HG02642 (cell line): ENCODE data around the gene RNF144B.

ENCODE experiments used
- ATAC-seq: cut with Tn5 transposase; IDR thresholded peaks from one replicate; pipeline ENCODE4 v1.9.1; 2021; ENCODE audit warnings: mild to moderate bottlenecking; ENCODE audit not compliant: unreplicated experiment, poor library complexity

Gene RNF144B

DNA sequence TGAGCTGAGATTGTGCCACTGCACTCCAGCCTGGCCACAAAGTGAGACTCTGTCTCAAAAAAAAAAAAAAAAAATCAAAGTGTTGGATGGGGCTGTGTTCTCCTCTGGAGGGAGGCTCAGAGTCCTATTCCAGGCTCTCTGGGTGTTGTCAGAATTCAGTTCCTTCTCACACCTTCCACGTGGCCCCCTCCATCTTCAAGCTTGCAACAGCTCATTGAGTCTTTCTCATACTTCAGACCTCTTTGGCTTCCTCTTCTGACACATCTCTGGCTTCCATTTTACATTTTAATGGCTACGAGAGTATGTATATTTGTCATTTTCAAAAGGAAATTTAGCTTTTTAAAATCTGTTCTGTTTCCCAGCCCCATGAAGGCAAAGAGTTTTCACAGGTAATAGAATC is 85.8 kb downstream of the RNF144B start:
- no peak for ATAC-seq

DNA sequence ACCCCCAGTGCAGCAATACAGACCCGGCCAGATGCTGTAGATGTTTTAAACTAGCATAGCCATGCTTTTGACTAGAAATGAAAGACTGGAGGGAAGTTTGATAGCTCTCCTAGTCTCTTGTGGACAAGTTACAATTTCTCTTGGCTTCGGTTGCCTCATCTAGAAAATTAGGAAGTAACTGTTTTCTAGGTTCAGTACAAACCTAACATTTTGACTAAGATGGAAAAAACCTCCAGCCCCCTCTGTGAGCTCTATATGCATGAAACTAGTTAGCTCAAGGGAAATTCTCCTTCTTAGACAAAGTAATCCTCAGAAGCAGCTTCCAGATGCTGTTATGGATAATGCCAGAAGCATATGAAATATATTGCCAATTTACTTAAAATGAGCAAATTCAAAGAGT is 86.6 kb downstream of the RNF144B start:
- ATAC-seq = peak; percentile 68

DNA sequence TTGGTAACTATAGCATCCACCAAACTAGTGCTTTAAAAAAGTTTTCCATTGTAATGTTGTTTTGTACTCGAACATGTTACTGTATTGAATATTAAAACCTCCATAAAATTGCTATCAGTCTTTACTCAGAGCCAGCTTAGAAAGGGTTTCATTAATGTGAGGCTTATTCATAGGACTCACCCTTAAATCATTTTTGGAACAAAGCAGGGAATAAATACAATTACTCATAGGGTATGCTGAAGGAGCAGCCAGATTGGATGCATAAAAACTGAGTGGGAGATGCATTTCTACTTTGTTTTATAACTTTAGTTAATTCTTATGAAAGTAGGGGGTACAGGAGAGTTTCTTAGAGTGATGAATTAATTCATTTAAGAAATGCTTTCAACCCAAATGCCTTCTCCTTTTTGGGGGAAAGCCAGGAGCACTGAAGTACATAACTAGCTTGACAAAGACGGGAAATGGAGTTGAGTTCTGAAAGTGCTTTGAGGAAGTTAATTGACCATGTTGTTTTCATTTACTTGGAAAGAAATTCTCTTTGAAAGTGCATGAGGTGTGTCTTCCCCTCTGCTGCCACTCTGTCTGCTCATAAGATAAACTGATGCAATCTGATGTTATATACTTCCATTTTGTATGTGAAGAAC is 90.3 kb downstream of the RNF144B start:
- ATAC-seq = no peak

DNA sequence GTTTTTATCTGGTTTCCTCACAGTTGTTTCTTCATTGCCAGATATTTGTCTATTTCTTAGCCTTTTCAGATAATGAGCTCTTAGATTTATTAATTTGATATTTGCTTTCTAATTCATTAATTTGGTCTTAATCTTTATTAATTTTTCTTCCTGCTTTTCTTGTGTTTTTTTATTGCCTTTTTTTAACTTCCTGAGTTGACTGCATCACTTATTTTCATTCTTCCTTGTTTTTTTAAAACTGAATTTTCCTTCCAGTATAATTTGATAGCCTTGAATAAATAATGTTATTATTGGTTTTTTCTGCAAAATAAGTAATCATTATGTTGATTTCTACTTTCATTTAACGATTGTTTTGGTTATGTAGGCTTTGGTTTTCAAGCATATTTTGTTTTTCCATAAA is 91.5 kb downstream of the RNF144B start:
- no peak for ATAC-seq

DNA sequence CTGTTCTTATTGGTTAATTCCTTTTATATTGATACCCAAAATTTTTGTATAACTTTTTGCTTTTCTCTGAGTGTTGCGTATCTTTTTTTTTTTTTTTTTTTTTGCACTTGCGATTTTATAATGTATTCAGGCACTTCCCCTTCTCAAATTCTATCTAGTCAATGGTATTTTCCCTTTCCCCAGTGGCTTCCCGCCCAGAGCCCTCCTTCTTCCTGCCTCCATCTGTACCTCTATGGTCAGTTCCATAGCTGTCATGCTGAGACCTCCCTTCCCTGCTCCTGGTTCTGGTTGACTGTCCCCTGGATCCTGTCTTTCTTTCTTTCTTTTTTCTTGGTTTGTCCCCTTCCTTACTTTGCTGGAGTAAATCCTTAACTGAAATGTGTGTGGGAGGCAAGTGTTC is 94.7 kb downstream of the RNF144B start:
- no peak for ATAC-seq

DNA sequence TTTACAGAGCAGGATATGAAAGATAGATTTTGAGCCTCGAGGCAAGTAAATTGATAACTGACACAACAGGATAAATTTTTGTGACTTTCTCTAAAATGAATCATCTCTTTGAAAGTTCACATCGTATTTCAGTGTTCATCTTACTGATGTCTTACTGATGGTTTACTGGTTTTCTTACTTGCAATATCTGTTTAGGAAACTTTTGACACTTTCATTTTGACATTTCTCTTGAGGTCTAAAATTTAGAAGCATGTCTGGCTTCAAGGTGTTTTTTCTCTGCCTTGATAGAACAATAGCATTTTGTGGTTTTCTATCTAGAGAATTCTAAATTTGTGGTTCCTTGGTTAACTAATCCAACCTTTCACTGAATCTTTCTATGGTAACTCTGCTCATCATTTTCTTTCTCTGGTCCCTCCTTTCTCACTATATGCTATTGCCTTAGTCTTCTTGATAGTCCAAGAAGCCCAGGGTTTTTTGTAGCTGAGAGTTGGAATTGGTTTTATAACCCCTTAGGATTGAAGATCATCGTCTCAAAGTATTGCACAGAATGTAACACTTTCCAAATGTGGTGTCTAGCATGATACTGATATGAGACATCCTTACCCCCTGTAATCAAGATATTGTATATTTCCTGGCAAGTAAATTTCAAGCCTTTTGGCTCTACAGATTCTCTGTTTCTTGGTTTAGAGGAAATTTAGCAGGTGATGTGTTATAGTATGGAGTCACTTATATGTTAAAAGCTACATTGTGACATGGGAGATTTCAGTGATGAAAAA is 98.7 kb downstream of the RNF144B start:
- peak; percentile 54 for ATAC-seq

DNA sequence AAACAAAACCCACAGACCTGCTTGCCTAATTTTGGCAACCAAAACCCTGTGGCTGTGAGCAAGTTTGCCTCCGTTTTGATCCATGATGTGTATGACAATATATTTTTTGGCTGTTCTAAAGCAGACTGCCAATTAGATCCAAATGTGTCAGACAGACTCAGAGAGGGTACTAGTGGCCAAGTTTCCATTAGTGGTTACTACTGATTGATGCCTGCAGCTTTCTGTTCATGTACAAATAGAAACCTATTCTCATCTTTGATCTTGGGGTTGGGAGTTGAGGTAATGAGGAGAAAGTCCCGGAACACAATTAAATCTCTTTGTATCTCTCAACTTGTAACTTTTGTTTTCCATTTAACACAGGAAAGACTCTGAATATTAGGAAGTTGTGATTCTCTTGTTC is 100.9 kb downstream of the RNF144B start:
- ATAC-seq = no peak

DNA sequence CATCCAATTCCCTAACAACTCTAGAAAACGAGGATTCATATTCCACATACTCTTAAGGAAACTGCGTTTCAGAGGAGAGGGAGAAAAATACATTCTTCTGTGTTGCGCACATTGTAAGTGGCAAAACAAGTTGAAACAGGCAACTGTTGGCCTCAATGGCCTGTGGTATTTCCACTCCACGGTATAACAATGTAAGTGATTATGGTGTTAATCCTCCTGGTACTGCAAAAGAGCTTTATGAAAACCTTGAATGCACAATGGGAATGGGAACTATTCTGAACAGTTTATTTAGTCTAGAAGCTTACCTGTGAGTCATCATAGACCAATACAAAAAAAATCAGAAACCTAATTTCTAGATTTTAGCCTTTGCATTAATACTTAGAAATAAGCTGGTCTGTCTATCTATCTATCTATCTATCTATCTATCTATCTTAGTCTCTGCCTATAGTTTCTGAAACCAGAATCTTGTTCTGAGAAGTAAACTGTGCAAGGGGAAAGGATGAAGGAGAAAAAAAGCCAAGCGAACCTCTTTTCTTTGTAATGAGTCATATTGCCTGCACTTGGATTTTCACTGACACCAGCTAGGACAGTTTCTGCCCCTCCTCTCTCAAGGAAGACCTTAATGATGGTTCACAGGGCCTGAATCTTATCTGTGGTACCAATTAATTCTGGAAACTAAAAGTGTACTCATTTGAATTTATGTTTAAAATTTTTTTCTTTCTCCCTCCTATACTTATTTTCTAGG is 101.5 kb downstream of the RNF144B start:
- no peak for ATAC-seq

DNA sequence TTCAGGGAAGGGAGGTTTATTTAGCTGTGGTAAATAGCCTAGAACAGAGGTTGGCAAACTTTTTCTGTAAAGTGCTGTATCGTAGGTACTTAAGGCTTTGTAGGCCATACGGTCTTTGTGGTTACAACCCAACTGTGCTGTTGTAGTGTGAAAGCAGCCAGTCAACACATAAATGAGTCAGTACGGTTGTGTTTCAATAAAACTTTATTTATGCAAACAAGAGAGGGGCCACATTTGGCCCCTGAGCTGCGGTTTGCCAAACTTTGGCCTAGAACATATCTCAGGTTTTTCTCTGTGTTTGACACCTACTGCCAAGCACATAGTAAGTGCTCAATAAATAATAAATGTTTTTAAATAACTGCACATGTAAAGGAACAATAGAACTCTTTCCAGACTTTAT is 102.2 kb downstream of the RNF144B start:
- ATAC-seq = no peak

DNA sequence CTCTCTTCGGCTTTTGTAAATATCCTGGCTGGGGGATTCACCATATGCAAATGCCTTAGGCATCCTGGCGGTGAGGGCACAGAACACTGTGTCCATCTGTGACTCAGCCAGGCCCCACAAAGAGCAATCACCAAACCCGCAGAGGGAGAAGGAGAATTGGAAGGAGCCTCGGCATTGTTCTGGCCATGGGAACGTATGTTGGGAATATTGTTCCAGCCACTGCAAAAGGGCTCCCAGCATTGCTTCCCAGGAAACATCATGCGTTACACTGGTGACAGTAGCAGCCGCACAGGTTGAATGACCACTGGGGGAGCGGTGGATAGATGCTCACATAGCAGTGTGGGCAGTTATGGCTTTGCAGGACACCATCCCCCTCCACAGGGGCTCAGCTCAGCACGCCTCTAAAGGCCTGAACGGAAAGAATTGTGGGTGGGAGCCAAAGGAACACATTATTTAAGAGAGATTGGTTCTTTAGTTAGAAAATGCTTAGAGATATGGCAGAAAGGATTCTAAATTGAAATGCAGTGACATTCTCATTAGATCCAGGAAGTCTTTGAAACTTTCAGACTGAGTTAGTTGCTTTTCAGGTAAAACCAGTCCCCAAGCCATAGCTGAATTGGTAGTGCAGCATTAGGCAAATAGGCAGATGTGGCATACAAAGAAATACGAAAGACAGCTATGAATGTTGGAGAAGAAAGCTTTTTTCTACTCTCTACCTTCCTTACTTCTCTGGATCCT is 104.3 kb downstream of the RNF144B start:
- ATAC-seq = no peak

DNA sequence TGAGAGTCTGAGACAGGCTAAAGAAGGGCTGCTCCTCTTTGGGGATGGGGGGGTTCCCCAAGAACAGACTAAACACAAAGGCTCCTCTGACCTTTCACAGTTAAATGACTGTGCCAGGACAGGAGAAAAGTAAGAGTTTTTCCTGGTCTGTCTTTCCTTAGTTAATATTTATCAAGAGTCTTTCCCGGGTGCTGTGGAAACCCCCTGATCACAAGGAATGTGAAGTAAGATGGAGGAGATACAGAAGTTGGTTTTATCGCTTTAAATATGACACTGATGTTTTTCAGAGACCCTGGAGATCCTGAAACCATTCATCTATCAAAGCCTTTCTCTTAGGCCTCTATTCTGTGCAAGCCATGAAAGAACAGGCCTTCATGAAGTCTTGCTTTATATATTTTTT is 105.8 kb downstream of the RNF144B start:
- ATAC-seq = no peak

DNA sequence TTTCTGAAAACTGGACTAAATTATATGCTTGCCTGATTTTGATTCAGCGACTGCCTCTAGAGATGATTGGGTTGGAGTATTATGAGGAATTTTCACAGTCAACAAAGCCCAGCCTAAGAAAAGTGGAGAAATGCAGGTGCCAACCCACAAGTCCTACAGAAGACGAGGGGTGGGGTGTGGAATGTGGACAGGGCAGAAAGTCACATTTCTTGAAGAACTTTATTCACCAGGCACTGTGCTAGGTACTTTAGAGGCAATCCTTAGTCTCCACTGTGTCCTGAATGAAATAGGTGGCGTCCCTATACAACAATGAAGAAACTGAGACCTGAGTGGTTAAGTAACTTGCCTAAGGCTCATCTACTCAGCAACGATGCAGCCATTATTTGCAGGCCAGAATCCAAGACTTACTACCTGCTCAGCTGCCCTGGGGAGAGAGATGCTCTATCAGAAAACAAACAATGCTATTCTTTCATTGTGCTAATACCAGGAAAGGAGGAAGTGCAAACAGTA is 106.3 kb downstream of the RNF144B start:
- no peak for ATAC-seq

DNA sequence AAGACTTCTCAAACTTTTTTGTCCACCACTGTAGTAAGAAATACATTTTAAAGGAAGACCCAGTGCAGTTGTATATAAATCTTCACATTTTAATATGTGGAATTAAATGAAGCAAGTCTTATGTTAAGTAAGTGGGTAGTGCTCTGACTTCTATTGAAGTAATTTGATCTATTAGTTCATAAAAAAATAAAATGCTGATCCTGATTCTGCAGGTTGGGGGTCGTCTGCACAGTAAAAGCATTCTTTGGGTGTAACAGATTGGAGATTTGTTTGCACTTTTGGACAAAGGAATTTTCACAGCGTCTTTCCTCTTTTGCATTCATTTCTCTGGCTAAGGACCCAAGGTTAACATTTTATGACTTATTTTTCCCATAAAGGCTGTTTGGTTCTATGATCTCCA is 106.8 kb downstream of the RNF144B start:
- ATAC-seq = no peak

DNA sequence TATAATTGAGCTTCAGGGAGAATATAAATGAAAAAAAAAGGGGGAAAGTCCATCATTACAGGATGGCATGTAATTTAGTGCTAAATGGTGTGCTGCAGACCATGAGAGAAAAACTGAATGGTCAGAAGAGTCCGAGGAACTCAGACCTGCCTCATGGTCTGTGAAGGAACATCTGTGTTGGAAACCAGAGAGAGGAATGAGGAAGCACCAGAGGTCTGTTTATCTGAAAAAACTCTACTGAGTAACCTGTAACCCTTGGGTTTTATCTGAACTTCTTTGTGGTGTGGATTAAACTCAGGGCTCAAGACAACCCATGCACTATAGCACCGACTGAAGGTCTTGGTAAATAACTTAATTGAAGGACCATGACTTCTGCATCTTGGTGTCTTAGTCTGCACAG is 108.1 kb downstream of the RNF144B start:
- no peak for ATAC-seq

DNA sequence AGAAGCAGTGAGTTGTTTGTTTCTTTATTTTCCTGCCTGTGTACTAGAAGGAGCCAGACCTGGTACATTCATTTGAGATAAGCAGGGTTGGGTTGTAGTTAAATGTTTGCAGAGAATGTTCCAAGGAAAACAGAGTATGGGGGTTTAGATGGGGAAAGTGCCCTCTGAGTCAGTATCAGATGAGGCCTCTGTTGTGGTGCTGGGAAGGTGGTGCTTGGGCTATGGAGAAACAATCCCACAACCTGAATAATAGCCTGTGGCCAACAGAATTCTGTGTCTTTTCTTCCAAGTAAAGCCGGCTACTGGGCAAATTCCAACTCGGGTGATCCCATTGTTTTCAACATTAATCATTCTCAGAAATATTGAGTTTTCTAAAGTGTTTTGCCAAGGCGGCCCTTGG is 109.3 kb downstream of the RNF144B start:
- ATAC-seq = no peak

DNA sequence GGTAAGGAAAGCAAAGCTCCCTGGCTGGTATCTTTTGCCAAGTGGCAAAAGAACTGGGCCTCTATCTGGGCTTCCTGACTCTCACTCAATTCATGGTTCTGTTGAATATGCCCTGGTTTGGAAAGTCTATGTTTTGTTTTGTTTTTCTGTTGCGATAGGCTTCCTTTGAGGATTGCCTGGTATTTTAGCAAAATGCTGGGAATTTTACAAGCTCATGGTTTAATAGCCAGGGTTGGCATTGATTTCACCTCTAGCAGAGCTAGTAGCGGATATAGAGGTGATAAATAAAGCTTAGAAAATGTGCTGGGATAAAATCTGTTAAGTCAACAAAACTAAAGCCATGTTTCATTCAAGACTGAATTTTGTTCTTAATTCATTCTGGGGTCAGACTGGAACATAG is 109.9 kb downstream of the RNF144B start:
- no peak for ATAC-seq

DNA sequence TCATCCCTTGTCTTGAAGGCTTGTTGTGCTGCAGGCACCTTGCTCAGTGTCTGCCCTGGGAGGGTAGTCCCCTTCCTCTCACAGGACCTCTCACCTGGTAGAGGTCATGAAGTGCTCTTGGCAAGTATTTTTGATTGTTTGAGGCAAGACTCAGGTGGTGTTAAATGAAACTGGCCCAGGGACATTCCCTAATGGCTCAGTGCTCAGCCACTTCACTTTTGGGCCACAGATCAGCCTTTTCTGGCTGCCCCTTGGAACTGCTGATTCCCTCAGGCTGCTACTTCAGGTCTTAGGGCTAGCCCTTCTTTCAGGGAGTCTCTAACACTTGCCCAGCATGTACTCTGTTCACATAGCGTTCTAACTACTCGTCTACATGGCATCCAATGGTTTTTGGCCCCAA is 111.3 kb downstream of the RNF144B start:
- no peak for ATAC-seq

DNA sequence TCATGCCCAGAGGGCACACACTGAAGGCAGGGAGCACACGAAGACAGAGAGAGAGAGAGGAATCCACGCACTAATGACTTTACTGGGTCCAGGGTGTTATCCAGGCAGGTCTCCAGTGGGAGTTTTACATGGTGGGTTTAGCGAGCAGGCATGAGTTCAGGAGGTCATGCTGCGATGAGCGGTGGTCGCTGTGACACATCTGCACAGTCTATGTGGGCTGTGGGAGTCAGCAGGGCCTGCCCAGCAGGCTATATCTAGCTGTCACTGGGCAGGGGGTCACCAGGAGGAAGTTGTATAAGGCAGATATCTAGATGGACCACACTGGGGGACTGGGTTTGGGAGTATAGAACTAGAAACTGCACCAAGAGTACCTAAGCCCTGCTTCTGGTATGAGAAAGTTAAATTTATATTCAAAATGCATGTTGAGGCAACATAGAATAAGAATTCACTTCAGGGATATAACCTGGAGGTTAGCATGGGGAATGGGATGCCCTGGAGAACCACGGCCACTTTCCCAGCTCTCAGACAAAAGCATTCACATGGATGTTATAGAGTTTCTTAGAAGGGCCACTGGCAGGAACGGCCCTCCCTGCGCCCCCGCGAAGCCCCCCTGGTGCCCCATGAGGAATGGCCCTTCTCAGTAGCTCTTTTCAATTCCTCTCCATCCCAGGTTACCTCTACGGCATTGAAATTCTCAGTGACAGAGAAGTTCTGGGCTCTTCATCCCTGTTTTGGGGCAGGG is 113.9 kb downstream of the RNF144B start:
- no peak for ATAC-seq

DNA sequence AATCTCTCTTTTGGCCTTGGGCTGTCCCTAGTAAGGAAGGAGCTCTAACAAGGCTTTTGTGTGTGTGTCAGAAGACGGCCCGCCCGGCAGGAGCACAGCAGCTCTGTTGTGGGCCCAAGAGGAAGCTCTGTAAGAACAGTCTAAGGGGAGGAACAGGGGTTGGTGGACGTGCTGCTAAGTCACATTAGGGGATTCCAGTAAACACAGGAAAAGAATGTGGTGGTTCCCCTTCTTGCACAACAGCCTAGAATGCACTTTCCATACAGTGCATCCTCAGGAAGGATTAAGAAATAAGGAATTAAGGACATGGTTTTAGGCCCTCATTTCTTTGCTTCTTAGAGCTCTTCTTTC is 114.5 kb downstream of the RNF144B start:
- ATAC-seq = peak; percentile 39

DNA sequence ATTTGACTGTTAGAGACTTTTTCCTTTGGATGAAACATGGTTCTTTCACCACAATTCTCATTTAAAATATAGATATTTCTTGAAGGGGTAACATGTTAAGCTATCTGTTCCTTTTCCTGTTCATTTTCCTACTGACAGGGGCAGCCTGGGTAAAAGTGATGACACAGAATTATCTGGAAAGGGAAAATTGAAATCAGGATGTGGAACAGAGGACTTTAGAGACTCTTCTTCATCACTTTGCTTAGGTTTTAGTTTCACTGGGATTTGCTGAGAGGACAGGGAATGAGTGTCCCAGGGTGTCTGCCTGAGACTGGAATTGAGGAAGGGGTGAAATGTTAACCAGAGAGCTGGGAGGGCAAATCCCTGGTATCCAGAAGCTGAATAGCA is 116.0 kb downstream of the RNF144B start:
- no peak for ATAC-seq
